Sigmoid colon (tissue), 4 donors: Measurements from ENCODE around the gene TES.

Experiments
- POLR2A ChIP-seq, 2 donors: fragments of 450-650 bp; IDR thresholded peaks; one replicate each; pipeline ENCODE4 v1.6.1; 2016; ENCODE audit warnings: antibody characterized with exemption in 2 of 2, mild to moderate bottlenecking in 2 of 2, moderate library complexity in 2 of 2
- POLR2AphosphoS5 ChIP-seq, 4 donors: sonication (generic); formaldehyde crosslinking; IDR thresholded peaks; one replicate each; pipeline ENCODE4 v1.6.1; 2017; ENCODE audit warnings: antibody characterized with exemption in 4 of 4
- TF ChIP-seq, protein P1 (sequence below), 4 experiments: fragments of 450-650 bp in 3 of 4; fragments of 200-600 bp in 1 of 4; IDR thresholded peaks; one replicate each; pipeline ENCODE4 v1.5.1; 2016 to 2019; ENCODE audit warnings: antibody characterized with exemption in 4 of 4, mild to moderate bottlenecking in 3 of 4, moderate library complexity in 2 of 4

GRCh38 chr7:116293633-116294032, 83.3 kb downstream of the TES start:
- TF ChIP-seq POLR2AphosphoS5 (IDR thresholded peaks at IDR 0.05) (no peak), POLR2A (IDR thresholded peaks at IDR 0.05) (no peak)
- TF ChIP-seq, protein P1, sequence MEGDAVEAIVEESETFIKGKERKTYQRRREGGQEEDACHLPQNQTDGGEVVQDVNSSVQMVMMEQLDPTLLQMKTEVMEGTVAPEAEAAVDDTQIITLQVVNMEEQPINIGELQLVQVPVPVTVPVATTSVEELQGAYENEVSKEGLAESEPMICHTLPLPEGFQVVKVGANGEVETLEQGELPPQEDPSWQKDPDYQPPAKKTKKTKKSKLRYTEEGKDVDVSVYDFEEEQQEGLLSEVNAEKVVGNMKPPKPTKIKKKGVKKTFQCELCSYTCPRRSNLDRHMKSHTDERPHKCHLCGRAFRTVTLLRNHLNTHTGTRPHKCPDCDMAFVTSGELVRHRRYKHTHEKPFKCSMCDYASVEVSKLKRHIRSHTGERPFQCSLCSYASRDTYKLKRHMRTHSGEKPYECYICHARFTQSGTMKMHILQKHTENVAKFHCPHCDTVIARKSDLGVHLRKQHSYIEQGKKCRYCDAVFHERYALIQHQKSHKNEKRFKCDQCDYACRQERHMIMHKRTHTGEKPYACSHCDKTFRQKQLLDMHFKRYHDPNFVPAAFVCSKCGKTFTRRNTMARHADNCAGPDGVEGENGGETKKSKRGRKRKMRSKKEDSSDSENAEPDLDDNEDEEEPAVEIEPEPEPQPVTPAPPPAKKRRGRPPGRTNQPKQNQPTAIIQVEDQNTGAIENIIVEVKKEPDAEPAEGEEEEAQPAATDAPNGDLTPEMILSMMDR (IDR thresholded peaks at IDR 0.05) = no peak
